A549 (cell line): ENCODE data around the gene AIF1L. TPM values are rescaled to one million over a fixed set of nuclear protein-coding genes. Genes with fewer than 3 reads are reported as not detected.

Experiments
- ATAC-seq, 2 experiments: fragments of 200-7000 bp in 1 of 2; fragments of >200 bp in 1 of 2; cut with Nextera tagmentation in 1 of 2; cut with Tn5 transposase in 1 of 2; 3 replicates each; pipeline versions ENCODE4 v1.8.0 to v1.9.1; 2018 to 2020; ENCODE audit warnings: mild to moderate bottlenecking in 1 of 2, moderate library complexity in 1 of 2
- CTCF ChIA-PET: fragments of 300-600 bp; sonication (Branson Sonifier 250); formaldehyde crosslinking; extraction: SDS; loops from one replicate; lab custom pipeline; 2021; ENCODE audit warnings: antibody characterized with exemption, inconsistent platforms; lab: Yijun Ruan, JAX
- POLR2A ChIA-PET: fragments of 350-600 bp; formaldehyde crosslinking; extraction: SDS; loops from one replicate; lab custom pipeline; 2021; ENCODE audit warnings: antibody characterized with exemption, inconsistent platforms; lab: Yijun Ruan, JAX
- DNase-seq, 2 experiments: peaks; one replicate each; pipeline versions ENCODE4 v3.0.0 to v3.0.0-alpha.2; 2011 to 2016; ENCODE audit warnings: low read depth in 1 of 2, low spot score in 1 of 2
- FAIRE-seq: peaks from 2 replicates; lab custom pipeline; 2011; peaks lifted over from hg19 to GRCh38; lab: Jason Lieb, UNC
- H3K27ac ChIP-seq, 2 experiments: fragments of >200 bp; sonication (Bioruptor Twin); formaldehyde crosslinking; 3 replicates each; pipeline ENCODE4 v1.5.1; 2016 to 2017
- H3K4me1 ChIP-seq: fragments of >200 bp; sonication (Bioruptor Twin); formaldehyde crosslinking; 3 replicates; pipeline ENCODE4 v1.6.1; 2016
- H3K4me2 ChIP-seq: fragments of >200 bp; sonication (Bioruptor Twin); formaldehyde crosslinking; 3 replicates; pipeline ENCODE4 v1.6.1; 2016
- H3K4me3 ChIP-seq: fragments of >200 bp; sonication (Bioruptor Twin); formaldehyde crosslinking; 3 replicates; pipeline ENCODE4 v1.5.1; 2016
- H3K9me3 ChIP-seq: fragments of >200 bp; sonication (Bioruptor Twin); formaldehyde crosslinking; 3 replicates; pipeline ENCODE4 v1.6.1; 2016
- CBX2 ChIP-seq: fragments of 200-600 bp; sonication (generic); IDR thresholded peaks from 2 replicates; pipeline ENCODE4 v1.6.1; 2016; ENCODE audit warnings: low read depth, mild to moderate bottlenecking, borderline replicate concordance
- CBX8 ChIP-seq: fragments of 200-600 bp; sonication (generic); IDR thresholded peaks from 2 replicates; pipeline ENCODE4 v1.6.1; 2016
- CEBPB ChIP-seq, 2 experiments: fragments of >200 bp in 1 of 2; sonication (Bioruptor Twin) in 1 of 2; formaldehyde crosslinking in 1 of 2; IDR thresholded peaks; 2 replicates each; pipeline ENCODE4 v1.6.1; 2012 to 2016
- CHD2 ChIP-seq: fragments of 150-350 bp; IDR thresholded peaks from 2 replicates; pipeline ENCODE4 v1.6.1; 2014; ENCODE audit warnings: low read length; ENCODE audit not compliant: partially characterized antibody
- EHMT2 ChIP-seq: fragments of 200-600 bp; sonication (generic); IDR thresholded peaks from 2 replicates; pipeline ENCODE4 v1.6.1; 2016; ENCODE audit warnings: antibody characterized with exemption, low read depth, mild to moderate bottlenecking, moderate library complexity
- EP300 ChIP-seq, 2 experiments: fragments of >200 bp; sonication (Bioruptor Twin); formaldehyde crosslinking; IDR thresholded peaks; 2 replicates in 1 of 2; 3 replicates in 1 of 2; pipeline ENCODE4 v1.6.1; 2016 to 2017
- FOSB ChIP-seq: fragments of 250-450 bp; sonication (Bioruptor Pico); IDR thresholded peaks from 2 replicates; pipeline ENCODE4 v1.5.0; 2020; ENCODE audit warnings: mild to moderate bottlenecking, moderate library complexity
- HEYL ChIP-seq: fragments of 250-450 bp; sonication (Bioruptor Pico); IDR thresholded peaks from 2 replicates; pipeline ENCODE4 v1.8.0; 2021; ENCODE audit warnings: mild to moderate bottlenecking, moderate library complexity
- HOXB13 ChIP-seq: fragments of 250-450 bp; sonication (Bioruptor Pico); IDR thresholded peaks from 2 replicates; pipeline ENCODE4 v1.5.0; 2020; ENCODE audit warnings: low read depth, mild to moderate bottlenecking, moderate library complexity
- KDM5A ChIP-seq: fragments of 200-600 bp; sonication (generic); IDR thresholded peaks from 2 replicates; pipeline ENCODE4 v1.6.1; 2016; ENCODE audit warnings: antibody characterized with exemption, mild to moderate bottlenecking
- NFE2L2 ChIP-seq: fragments of 150-350 bp; conservative IDR thresholded peaks from 2 replicates; pipeline ENCODE4 v1.6.1; 2014; ENCODE audit warnings: low read length
- POLR2A ChIP-seq: IDR thresholded peaks from 2 replicates; pipeline ENCODE4 v1.6.1; 2012; ENCODE audit warnings: mild to moderate bottlenecking, low read length
- SREBF2 ChIP-seq: fragments of 450-650 bp; IDR thresholded peaks from 2 replicates; pipeline ENCODE4 v1.6.1; 2014; ENCODE audit warnings: mild to moderate bottlenecking, moderate library complexity
- TFCP2L1 ChIP-seq: fragments of 250-450 bp; sonication (Bioruptor Pico); IDR thresholded peaks from 2 replicates; pipeline ENCODE4 v1.5.0; 2021; ENCODE audit warnings: mild to moderate bottlenecking
- ZFP36 ChIP-seq: fragments of 450-650 bp; IDR thresholded peaks from 2 replicates; pipeline ENCODE4 v1.6.1; 2014; ENCODE audit warnings: borderline replicate concordance; ENCODE audit not compliant: partially characterized antibody
- ZNF302 ChIP-seq: fragments of 250-450 bp; sonication (Bioruptor Pico); IDR thresholded peaks from 2 replicates; pipeline ENCODE4 v1.9.0; 2021; ENCODE audit warnings: inconsistent platforms, mild to moderate bottlenecking, moderate library complexity
- WGBS: methylation state at CpG from one replicate; pipeline ENCODE4 v1.1.6; 2017; ENCODE audit errors: missing lambda C conversion rate; 5-methylcytosine and 5-hydroxymethylcytosine counted together
- polyA plus RNA-seq, 4 experiments: library from polyadenylated mRNA; depleted of rRNA in 3 of 4; stranded (reverse); fragments of >200 nt; fragmentation: RNase III in 1 of 4; extraction: RNeasy Plus Mini Kit Qiagen cat#74134 plus additional on column Dnase treatment in 1 of 4; gene quantifications; 2 replicates in 3 of 4; 3 replicates in 1 of 4; pipeline ENCODE4 v1.2.3, GENCODE V29; 2011 to 2017
- TF ChIP-seq, protein P1 (sequence below): IDR thresholded peaks from 2 replicates; pipeline ENCODE4 v1.6.1; 2012
- TF ChIP-seq, protein P2 (sequence below): fragments of >200 bp; sonication (Bioruptor Twin); formaldehyde crosslinking; IDR thresholded peaks from 3 replicates; pipeline ENCODE4 v1.5.1; 2016

AIF1L gene
- polyA plus RNA-seq, 2 of the 4 experiments (the other 2 are of a cell fraction), result 1.6 to 2.8 TPM

DNA sequence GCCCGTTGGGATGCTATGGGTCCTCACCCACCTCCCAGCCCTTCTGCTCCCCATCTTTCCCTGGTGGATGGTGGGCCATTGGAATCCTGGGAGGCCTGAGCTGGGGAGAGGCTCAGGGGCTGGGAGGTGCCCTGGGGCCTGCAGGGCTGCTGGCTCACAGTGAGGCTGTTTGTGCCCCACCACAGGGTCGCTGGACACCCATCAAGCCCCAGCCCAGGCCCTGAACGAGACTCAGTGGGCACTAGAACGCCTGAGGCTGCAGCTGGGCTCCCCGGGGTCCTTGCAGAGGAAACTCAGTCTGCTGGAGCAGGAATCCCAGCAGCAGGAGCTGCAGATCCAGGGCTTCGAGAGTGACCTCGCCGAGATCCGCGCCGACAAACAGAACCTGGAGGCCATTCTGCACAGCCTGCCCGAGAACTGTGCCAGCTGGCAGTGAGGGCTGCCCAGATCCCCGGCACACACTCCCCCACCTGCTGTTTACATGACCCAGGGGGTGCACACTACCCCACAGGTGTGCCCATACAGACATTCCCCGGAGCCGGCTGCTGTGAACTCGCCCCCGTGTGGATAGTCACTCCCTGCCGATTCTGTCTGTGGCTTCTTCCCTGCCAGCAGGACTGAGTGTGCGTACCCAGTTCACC, 4.9 kb upstream of the AIF1L start:
- TF ChIP-seq ZFP36, result no peak
- TF ChIP-seq, protein P1, sequence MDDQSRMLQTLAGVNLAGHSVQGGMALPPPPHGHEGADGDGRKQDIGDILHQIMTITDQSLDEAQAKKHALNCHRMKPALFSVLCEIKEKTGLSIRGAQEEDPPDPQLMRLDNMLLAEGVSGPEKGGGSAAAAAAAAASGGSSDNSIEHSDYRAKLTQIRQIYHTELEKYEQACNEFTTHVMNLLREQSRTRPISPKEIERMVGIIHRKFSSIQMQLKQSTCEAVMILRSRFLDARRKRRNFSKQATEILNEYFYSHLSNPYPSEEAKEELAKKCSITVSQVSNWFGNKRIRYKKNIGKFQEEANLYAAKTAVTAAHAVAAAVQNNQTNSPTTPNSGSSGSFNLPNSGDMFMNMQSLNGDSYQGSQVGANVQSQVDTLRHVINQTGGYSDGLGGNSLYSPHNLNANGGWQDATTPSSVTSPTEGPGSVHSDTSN, result no peak
- no peak for TF ChIP-seq FOSB
- no peak for TF ChIP-seq SREBF2
- no peak for TF ChIP-seq TFCP2L1
- no peak for TF ChIP-seq CHD2
- DNase-seq (no peak), ATAC-seq (no peak), FAIRE-seq (no peak)
- Histone ChIP-seq H3K4me2 (no peak overlapping the region), H3K27ac (no peak overlapping the region), H3K4me3 (no peak overlapping the region), H3K9me3 (no peaks in the 10 kb centered on the region), H3K4me1 (0 out of 3 replicates have a peak, but pooled peaks cover 3% of the 10 kb centered on the region)
- ChIA-PET POLR2A (no interaction called here), CTCF (interaction anchor here (0.5 to 2.6 kb wide), 6 partner anchors 9 to 1721 kb away, joined by 3 to 7 read pairs (median 4); no protein-coding TSS in a partner anchor)
- 82% methylated on average over 13 of the region's 19 CpGs for WGBS

DNA sequence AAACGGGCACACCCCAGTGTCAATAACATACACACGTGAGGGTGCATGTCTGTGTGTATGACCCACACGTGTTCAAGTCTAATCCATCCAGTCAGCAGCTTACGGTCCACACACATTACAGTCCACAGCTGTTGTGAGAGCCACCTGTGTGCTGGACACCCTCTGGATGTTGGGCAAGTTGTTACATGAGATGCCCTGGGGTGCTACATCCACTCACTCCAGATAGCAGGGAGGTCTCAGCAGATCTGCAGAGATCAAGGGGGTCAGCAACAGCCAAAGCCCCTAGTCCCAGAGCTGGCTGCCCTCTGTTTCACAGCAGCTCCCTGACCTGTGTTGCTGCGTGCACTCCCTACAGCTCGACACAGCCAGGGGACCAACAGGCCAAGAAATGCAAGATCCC, 4.3 kb upstream of the AIF1L start:
- Histone ChIP-seq H3K4me3 (no peak overlapping the region), H3K4me1 (0 out of 3 replicates have a peak, but pooled peaks cover 6% of the 10 kb centered on the region), H3K27ac (no peak overlapping the region)
- no peak for ATAC-seq
- 48% methylated on average over 6 of the region's 6 CpGs for WGBS
- ChIA-PET POLR2A (no interaction called here), CTCF (interaction anchor here (0.5 to 2.6 kb wide), 6 partner anchors 10 to 1721 kb away, joined by 3 to 7 read pairs (median 4); no protein-coding TSS in a partner anchor)
- no peak for DNase-seq
- TF ChIP-seq CBX2, result no peak
- TF ChIP-seq, all 56 proteins: peak for 0
- no peak overlapping the region for H3K4me2 ChIP-seq
- no peak for FAIRE-seq
- no peaks in the 10 kb centered on the region for H3K9me3 ChIP-seq

- no peak for FAIRE-seq
- no peak overlapping the region for H3K4me2 ChIP-seq
- TF ChIP-seq SREBF2, result no peak
- TF ChIP-seq HEYL (CRISPR knock-in tag), result no peak
- no peak for TF ChIP-seq CBX8
- no peak for TF ChIP-seq NFE2L2
- no peak for TF ChIP-seq EP300 (IDR thresholded peaks at IDR 0.05)
- no peak for TF ChIP-seq EHMT2
- no peak for TF ChIP-seq ZNF302
- no peak for TF ChIP-seq CBX2
- no peak for TF ChIP-seq KDM5A
- no peak for TF ChIP-seq HOXB13 (CRISPR knock-in tag)
- TF ChIP-seq, protein P2, sequence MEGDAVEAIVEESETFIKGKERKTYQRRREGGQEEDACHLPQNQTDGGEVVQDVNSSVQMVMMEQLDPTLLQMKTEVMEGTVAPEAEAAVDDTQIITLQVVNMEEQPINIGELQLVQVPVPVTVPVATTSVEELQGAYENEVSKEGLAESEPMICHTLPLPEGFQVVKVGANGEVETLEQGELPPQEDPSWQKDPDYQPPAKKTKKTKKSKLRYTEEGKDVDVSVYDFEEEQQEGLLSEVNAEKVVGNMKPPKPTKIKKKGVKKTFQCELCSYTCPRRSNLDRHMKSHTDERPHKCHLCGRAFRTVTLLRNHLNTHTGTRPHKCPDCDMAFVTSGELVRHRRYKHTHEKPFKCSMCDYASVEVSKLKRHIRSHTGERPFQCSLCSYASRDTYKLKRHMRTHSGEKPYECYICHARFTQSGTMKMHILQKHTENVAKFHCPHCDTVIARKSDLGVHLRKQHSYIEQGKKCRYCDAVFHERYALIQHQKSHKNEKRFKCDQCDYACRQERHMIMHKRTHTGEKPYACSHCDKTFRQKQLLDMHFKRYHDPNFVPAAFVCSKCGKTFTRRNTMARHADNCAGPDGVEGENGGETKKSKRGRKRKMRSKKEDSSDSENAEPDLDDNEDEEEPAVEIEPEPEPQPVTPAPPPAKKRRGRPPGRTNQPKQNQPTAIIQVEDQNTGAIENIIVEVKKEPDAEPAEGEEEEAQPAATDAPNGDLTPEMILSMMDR, result no peak
- TF ChIP-seq CEBPB (IDR thresholded peaks at IDR 0.05), result no peak
- no peak for TF ChIP-seq POLR2A
- no peak for ATAC-seq
- no peaks in the 10 kb centered on the region for H3K9me3 ChIP-seq
- CTCF ChIA-PET, result interaction anchor here (0.5 to 2.6 kb wide), 5 partner anchors 11 to 1722 kb away, joined by 3 to 7 read pairs (median 4); no protein-coding TSS in a partner anchor
- H3K27ac ChIP-seq, result no peak overlapping the region
- no peak overlapping the region for H3K4me3 ChIP-seq
- DNase-seq, result no peak
- 0 out of 3 replicates have a peak, but pooled peaks cover 7% of the 10 kb centered on the region for H3K4me1 ChIP-seq
- POLR2A ChIA-PET, result no interaction called here
- 83% methylated on average over 18 of the region's 24 CpGs for WGBS
Measured at GRCh38 chr9:131092548-131093440, 3.5 kb upstream of the AIF1L start.
